ENCODE data around the gene TNS1. TPM values are rescaled to one million over a fixed set of nuclear protein-coding genes. Genes with fewer than 3 reads are reported as not detected.

TNS1 gene
- polyA plus RNA-seq, 4 donors = 56.1 to 65.8 (median 61.6) TPM

GRCh38 chr2:217934321-217935131 is 68.3 kb downstream of the TNS1 start:
- DNase-seq (ENCODE audit: low read depth in 4 of 4, low spot score in 3 of 4) = no peak

- DNase-seq (ENCODE audit: low read depth in 4 of 4, low spot score in 3 of 4) = no peak
Measured at GRCh38 chr2:217933617-217933993, 69.2 kb downstream of the TNS1 start.

GRCh38 chr2:217932803-217933616 is 69.8 kb downstream of the TNS1 start:
- DNase-seq (ENCODE audit: low read depth in 4 of 4, low spot score in 3 of 4) = no peak

GRCh38 chr2:217931846-217932560 is 70.8 kb downstream of the TNS1 start:
- no peak for DNase-seq (ENCODE audit: low read depth in 4 of 4, low spot score in 3 of 4)

- DNase-seq (ENCODE audit: low read depth in 4 of 4, low spot score in 3 of 4) = no peak
Measured at GRCh38 chr2:217930761-217931563, 71.8 kb downstream of the TNS1 start.

DNA sequence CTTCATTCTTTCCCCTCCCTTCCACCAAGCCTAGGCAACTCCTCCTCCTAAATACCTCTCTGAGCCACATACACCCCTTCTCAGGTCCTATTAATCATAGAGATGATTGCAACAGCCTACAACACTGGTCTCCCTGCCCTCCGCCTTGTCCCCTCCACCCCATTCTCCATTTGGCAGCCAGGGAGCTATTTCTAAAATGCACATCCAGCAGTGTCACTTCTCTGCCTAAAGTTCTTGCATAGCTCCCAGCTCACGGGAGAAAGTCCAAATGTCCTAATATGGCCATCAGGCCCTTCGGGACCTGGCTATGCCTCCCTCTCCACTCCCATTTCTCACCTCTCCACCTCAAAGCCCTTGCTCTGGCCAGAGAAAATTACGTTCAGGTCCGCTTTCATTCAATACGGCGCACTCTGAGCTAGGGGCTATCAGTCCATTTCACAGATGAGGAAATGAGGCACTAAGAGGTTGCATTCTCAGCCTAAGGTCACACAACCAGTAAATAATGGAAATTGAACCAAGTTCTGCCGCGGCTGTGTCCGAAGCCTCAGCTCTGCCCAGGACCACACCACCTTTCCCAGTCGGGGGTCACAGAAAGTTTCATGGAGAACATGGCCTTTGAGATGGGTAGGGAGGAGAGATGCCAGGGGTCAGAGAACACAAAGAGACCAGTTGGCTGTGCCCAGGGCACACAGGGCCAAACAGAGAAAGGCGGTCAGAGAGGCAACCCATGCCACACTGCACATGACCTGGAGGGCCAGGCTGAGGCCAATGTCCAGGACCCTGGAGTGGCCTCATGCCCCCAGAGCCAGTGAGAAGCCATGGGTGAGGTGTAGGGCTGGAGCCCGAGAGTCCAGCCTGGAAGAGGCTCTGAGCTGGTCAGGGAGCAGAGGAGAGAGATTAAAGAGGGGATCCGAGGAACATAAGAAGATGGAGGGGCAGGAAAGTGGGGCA is 72.8 kb downstream of the TNS1 start:
- DNase-seq (ENCODE audit: low read depth in 4 of 4, low spot score in 3 of 4) = no peak

DNA sequence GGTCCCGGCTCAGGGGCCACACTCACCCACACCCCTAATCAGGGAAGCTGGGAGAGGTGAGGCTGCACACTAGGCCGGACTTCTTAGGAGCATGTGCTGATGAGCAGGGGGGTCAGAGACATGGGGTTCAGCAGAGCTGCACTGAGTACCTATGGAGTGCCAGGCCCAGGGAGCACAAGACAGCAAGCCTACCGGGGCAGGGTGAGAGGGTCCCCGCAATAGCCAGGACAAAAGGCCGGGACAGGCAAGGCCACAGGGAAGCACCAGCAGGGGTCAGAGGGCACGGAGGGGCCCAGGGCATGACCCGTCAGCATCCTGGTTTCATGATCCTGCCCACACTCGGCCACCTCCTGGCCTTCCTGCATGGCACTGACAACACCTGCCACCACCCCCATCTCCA is 73.5 kb downstream of the TNS1 start:
- no peak for DNase-seq (ENCODE audit: low read depth in 4 of 4, low spot score in 3 of 4)

DNA sequence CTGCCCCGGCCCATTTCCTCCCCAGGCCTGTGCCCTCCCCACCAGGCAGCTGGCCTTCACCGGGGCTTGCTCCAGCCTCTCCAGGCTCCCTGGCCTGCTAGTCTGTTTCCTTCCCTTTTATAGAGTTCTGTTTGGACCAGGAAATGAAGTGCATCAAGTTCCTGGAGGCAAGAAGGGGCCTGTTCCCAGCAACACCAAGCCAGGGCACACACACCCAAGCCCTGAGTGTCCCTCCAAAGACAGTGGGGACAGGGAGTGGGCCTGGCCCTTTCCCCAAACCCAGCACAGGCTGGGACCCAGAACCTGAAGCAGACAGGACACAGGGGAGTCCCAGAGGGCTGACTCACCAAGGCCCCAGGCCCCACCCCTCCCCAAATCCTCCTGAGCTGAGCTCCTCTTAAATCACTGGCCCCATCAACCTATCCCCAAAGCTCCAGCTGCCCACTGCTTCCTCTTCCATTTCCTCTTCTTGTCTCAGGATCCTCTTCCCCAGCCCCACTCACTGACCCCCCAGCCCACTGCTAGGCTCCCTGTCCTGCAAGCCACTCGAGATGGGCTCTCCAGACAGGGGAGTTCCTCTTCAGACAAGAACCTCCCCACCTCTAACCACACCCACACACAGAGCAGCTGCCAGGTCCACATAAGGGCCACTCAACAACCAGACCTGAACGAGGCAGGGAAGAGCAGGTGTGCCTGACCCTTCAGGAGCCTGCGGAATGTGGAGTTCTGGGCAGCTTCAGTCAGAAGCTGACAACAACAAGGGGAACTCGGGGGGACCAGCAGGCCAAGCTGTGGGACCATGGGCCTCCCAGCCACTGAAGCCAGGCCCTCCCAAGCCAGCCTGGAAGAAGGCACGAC is 74.2 kb downstream of the TNS1 start:
- DNase-seq (ENCODE audit: low read depth in 4 of 4, low spot score in 3 of 4) = no peak

GRCh38 chr2:217927601-217928323 is 75.0 kb downstream of the TNS1 start:
- DNase-seq (ENCODE audit: low read depth in 4 of 4, low spot score in 3 of 4) = no peak

DNA sequence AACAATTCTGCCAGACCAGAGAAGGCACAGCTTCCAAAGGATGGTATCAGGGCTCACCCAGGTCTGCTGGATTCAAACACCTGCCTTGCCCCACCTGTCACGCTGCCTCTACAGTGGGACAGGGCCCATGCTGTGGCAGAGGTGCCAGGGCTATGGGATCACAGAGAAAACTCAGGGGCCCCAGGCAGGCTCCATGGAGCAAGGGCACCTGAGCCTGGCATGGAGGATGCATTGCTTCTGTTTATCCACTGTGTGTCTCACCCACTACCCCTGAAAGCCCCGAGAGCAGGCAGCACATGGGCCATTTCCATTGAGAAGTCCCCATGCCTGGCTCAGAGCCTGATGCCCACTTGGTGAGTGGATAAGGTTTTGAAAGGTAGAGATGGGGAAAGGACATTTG is 76.0 kb downstream of the TNS1 start:
- DNase-seq (ENCODE audit: low read depth in 4 of 4, low spot score in 3 of 4) = no peak

DNA sequence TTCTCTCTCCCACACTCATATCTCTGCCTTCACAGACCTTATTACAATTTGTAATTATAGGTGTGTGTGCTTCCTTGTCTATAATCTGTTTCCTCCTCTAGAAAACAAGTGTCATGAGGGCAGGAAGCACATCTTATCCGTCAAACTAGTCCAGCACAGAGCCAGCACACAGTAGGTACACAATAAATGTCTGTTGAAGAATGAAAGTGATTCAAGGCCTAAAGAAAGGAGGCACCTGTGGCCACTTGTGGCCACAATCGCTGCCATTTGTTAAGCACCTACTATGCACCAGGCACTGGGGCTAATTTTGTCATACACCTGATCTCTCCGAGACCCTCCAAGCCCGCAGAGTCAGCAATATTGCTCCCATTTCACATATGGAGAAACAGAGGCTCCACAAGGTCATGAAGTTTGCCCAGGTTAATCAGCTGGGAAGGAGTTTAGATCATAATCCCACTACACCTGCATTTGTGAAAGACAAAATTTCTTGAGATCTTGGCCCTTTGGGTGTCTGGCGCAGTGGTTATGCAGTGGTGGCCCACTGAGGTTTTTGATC is 78.4 kb downstream of the TNS1 start:
- no peak for DNase-seq (ENCODE audit: low read depth in 4 of 4, low spot score in 3 of 4)

DNA sequence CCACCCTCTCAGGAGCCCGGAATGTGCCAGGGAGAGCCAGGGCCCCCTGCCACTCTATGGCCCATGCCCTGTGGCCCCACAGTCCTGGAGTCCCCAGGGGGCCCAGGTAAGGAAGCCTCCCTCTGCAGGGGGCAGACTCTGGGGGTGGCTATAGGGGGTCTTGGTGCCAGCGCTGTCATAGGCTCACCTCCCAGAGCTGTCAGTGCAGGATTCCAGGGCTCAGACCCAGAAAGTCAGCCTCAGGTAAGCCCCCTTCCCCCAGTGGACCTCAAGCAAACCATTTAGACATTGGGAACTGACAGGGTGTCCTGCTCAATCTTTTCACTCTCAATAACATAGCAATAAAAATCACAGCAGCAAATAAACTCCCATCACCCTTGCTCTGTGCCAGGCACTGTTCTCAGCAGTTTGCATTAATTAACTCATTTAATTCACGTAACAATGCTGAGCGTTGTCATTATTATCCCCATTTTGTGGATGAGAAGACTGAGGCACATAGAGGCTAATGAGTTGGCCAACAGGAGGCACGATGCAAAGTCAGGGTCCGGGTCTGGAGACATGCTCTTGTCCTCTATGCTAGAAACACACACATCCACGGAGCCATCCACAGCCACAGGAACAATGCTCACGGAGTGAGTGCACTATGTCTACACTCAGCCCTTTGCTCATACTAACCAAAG is 79.6 kb downstream of the TNS1 start:
- no peak for DNase-seq (ENCODE audit: low read depth in 4 of 4, low spot score in 3 of 4)

GRCh38 chr2:217922101-217923006 is 80.4 kb downstream of the TNS1 start:
- no peak for DNase-seq (ENCODE audit: low read depth in 4 of 4, low spot score in 3 of 4)

- DNase-seq (ENCODE audit: low read depth in 4 of 4, low spot score in 3 of 4) = no peak
Measured at GRCh38 chr2:217920879-217921603, 81.8 kb downstream of the TNS1 start.

DNA sequence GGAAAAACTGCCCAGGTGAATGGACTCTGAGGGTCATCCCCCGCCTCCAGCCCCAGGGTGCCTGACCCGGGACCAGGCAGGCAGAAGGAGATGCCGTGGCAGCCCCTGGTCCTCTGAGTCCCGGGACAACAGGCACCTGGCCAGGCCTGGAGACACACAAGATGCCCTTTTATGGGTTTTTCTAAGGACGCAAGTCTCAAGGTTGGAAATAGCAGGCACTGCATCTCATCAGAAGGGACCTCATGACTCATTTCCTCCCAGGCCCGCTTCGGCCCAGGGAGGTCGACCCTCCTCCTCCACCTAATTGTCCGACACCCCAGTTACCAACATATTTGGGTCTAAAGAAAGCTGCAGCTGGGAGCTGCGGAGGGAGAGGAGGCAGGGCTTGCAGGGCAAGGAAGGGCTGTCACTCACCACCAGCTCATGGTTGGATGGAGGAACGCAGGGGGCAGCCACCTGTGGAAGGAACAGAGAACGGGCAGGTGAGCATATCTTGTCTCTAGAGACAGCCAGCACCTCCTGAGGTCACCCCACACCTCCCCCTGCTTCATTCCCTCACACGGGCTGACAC is 82.9 kb downstream of the TNS1 start:
- DNase-seq (ENCODE audit: low read depth in 4 of 4, low spot score in 3 of 4) = no peak
